HG03520 (cell line): ENCODE data around the gene MRPL18.
A peak's percentile ranks its signal among the peaks of the same experiment; 100 is the strongest.
"Not testable (repeated sequence)": the region's sequence is repeated elsewhere in the genome, so short reads cannot be mapped to it uniquely, and the experiment has no call there.

Source experiments
- ATAC-seq: cut with Tn5 transposase; IDR thresholded peaks from one replicate; pipeline ENCODE4 v1.9.1; 2021; ENCODE audit warnings: mild to moderate bottlenecking, moderate library complexity; ENCODE audit not compliant: unreplicated experiment

MRPL18 gene

DNA sequence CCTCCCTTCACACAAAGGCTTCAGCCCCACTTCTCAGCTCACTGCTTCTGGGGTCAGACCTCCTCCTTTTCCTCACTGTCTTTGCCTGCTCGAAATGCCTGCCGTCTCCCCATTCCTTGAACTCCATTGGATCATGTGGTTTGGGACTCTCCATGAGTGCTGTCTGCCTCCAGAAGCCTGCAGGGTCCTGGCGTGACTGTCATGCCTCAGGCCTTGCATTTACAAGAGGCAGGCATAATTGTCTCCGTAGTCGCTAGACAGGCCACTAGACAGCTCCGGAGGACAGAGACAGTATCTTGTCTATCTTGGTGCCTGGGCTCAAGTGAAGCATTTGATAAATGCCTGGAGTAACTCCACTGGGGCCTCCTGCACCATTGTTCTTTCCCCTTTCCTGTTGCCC, 25.1 kb downstream of the MRPL18 start:
- ATAC-seq = no peak

DNA sequence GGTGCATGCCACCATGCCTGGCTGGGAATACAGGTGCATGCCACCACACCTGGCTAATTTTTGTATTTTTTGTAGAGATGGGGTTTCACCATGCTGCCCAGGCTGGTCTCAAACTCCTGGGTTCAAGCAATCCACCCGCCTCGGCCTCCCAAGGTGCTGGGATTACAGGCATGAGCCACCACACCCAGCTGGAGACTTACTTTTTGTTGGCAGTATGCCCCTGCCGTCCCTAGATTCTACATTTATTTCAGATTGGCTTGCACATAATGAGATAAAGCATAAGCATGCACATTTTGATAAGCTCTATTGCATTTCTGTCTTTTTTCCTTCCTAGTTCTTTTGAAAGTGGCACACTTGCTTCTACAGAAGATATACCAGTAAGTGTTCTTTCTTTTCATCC, 26.5 kb downstream of the MRPL18 start:
- not testable (repeated sequence) for ATAC-seq

GRCh38 chr6:159817951-159818739, 27.9 kb downstream of the MRPL18 start:
- no peak for ATAC-seq

DNA sequence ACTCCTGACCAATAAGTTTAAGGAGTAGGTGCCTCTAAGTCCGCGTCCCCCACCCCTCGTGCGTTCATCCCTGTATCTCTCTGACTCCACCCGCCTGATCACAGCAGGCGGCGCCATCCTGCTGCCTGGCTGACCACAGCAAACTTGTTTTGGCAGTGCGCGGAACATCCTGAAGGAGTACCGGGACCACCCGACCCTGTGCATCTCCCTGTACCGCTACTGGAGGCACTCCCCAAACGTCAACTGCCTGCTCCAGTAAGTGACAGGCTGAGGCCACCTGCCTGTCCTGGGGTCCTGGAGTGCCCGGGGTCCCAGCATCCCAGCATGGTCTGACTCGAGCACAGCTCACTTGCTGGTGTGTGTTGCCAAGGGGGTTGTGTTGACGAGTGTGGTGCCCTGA, 28.8 kb downstream of the MRPL18 start:
- no peak for ATAC-seq

- ATAC-seq = peak; percentile 51
These were observed 29.8 kb downstream of the MRPL18 start for GRCh38 chr6:159819932-159820640.

DNA sequence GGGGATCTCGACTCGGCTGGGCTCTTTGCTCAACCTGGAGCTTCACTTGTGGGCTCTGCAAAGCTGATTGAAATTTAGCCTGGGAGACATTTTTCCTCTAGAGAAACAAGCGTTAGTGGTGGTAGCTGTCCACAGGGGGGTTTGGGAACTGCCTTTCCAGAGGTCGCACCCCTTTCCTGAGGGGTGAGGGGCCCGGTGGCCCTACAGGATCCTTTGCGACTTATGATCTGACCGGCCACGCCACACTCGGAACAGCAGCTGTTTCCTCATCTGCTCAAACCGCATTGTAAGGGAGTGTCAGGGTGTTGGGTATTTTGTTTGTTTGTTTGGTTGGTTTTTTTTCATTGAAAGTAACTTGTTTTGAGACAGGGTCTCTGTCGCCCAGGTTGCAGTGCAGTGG, 30.9 kb downstream of the MRPL18 start:
- ATAC-seq = no peak

DNA sequence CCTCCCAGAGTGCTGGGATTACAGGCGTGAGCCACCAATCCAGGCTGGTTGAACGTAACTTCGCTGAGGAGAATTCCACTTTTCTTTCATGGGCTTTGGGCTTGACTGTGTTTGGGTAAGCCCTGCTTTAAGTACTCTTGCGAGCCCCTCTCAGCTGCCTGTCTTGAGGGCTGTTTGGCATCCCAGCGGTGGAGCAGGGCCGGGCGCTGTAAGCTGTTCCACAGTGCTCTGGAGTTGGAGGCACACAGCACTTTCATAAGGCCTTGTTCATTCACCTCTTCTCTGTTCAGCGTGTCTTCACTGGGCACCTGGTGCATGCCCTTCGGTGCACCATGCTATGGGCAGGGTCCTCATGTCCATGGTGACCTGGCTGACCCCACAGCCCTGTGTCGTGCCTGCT, 31.5 kb downstream of the MRPL18 start:
- no peak for ATAC-seq

DNA sequence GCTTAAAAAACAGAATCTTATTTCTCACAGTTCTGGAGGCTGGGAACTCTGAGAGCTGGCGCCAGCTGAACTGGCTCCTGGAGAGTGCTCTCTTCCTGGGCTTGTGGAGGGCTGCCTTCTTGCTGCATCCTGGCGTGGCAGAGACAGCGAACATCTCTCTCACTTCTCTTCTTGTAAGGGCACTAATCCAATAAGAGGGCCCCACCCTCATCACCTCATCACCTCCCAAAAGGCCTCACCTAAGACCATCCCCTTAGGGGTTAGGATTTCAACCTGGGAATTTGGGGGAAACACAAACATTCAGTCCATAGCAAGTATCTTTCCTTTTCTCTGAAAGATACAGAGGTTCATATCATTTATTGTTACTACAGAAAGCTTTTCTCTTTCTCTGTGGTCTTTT, 33.7 kb downstream of the MRPL18 start:
- ATAC-seq = no peak

DNA sequence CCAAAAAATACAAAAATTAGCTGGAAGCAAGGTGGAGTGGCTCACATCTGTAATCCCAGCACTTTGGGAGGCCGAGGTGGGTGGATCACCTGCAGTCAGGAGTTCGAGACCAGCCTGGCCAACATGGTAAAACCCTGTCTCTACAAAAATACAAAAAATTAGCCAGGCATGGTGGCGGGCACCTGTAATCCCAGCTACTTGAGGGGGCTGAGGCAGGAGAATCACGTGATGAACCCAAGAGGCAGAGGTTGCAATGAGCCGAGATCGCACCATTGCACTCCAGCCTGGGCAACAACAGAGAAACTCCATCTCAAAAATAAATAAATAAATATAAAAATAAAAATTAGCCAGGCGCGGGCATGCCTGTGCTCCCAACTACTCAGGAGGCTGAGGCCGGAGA, 34.4 kb downstream of the MRPL18 start:
- ATAC-seq = not testable (repeated sequence)

DNA sequence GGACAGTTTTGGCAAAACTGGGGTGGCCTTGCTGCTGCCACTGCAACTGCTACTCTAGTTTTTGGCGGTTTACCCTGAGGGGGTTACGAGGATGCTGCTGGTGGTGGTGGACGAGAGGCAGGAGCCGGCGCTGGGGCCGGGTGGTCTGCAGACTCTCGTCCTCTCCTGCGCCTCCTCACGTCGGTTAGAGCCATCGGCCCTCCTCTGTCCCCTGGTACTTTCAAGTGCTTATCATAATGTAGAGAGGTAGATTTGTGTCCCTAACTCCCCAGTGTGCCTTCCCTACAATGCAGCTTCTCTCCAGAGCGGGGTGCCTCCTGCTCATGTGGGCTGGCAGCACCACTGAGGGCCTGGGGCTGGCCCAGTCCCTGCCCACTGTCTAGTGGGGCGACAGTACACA, 35.7 kb downstream of the MRPL18 start:
- ATAC-seq = no peak

DNA sequence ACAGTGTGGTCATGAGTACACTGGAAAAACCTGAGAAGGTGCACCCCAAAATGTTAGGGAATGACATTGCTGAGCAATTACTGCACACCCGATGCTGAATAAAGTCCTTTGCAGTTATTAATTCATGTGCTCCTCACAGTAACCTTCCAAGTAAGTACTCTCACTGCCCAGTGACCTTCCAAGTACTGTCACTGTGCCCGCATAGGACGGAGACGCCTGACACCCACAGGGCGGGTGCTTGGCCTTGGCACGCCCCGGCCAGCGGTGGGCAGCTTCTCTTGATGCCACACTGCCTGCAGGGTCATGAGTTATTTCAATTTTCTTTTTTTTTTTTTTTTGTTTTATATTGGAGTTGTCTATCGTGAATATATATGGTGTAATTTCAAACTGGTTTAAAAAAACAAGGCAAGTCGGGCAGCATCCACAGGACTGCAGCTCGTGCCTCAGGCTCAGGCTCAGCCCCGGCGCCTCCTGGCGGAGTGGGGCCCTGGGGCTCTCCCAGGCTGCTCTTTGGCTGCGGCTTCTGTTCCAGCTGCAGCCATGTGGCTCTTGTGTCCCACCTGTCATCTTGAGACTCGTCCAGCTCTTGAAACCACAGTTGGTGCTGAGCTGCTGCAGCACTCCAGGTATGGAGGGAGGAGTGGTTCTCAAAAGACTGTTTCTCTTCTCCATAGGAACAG, 36.8 kb downstream of the MRPL18 start:
- ATAC-seq = no peak

DNA sequence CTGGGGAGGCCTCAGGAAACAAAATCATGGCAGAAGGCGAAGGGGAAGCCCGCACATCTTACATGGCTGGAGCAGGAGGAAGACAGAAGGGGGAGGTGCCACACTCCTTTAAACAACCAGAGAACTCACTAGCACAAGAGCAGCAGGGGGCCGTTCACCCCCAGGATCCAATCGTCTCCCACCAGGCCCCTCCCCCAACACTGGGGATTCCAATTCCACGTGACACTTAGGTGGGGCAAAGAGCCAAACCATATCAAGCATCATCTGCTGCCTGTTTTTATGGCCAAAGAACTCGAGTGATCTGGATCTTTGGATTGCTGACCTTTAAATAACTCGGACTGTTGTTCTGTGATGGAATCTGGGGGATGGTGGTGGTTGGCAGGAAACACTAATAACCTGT, 37.8 kb downstream of the MRPL18 start:
- no peak for ATAC-seq

- ATAC-seq = peak; percentile 61
These were observed 39.3 kb downstream of the MRPL18 start for GRCh38 chr6:159829526-159829925.

DNA sequence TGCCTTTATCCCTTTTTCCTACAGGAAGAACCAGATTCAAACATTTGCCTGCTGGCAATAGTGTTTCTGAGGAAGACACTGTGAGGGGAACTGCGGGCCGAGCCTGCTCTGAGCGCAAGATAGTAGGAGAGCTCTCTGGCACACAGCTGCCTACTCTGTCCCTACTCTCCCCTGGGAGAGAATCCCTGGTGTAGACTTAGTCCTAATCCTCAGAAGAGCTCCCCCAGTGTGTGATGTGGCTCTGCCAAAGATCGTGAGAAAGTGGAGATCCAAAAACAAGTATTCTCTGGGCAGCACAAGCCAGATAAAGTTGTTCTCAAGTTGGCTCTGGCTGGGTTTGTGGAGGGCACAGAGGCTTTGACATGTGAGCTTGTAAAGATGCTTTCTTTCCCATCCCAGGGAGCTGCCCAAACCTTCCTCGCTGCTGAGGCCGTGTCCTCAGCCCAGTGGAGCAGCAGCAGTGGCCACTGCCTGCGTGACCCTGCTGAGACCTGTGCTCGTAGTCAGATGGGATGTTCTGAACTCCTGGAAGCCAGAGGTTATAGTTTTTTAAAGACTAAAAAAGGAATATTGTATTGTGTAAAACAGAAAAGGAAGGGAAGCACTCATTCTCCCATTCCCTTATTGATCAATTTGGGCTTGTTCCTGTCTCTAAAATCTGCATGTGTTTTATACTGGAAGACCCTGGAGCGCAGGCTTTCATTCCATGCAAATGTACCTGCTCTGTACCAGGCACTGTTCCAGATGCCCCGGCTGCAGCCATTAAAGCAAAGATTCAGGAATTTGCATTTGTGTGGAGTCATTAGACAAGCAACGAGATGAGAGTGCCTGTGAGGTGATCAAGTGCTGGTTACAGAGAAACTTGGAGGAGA, 40.5 kb downstream of the MRPL18 start:
- no peak for ATAC-seq

DNA sequence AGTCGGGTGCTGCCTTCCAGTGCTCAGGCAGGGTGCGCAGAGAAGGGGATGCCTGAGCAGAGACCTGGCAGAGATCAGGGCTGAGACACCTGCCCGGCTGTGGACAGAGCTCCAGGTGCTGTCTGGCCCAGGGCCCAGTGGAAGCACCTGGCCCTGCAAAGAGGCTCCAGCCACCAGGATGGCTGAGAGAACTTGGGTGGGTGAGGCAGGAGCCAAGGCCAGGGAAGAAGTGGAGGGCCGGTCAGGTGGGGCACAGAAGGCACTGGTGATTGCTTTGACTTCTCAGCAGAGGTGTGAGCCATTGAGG, 41.1 kb downstream of the MRPL18 start:
- no peak for ATAC-seq

- no peak for ATAC-seq
These were observed 42.7 kb downstream of the MRPL18 start for GRCh38 chr6:159832946-159833345.

GRCh38 chr6:159833556-159833955, 43.3 kb downstream of the MRPL18 start:
- no peak for ATAC-seq

GRCh38 chr6:159833997-159834603, 43.8 kb downstream of the MRPL18 start:
- no peak for ATAC-seq

DNA sequence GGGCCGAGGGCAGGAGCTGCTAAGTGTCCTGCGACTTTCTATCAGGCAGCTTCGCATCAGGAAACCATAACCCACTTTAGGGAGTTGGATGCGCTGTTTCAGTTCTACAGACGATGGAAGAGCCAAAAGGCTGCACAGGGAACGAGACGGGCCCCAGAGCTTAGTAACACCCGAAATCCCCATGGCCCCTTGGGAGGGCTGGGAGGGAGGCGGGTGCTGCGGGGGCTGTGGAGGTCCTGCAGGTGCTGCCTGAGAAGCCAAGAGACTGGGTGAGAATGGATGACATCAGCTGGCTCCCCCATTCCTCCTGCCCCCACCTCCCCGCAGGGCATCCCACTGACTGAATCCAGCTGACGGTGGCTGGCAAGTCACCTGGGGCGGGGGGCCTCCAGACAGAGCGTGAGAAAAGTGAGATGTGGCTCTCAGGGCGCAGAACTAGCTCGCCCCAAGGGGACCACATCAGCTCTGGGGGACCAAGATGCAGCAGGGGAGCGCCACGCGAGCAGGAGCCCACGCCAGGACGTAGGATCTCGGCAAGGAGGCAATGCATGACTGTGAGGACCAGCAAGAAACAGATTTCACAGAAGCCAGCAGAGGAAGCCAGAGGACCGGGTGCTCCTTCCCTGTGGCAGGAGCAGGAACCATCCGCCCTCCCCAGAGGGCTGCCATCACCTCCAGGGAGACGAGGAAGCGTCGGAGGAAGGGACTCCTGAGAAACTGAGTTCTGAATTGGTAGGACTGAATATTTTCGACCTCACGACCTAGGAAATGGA, 46.6 kb downstream of the MRPL18 start:
- no peak for ATAC-seq

DNA sequence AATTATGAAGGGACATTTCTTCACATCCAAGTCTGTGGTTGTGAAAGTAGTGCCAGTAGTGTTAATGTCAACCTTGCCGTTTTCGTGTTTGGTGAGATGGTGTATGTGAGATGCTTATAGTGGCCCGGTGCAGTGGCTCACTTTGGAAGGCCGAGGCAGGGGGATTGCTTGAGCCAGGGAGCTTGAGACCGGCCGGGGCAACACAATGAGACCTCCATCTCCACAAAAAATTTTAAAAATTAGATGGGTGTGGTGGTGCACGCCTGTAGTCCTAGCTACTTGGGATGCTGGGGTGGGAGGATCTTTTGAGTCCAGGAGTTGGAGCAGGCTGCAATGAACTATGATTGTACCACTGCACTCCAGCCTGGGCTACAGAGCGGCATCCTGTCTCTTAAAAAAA, 47.2 kb downstream of the MRPL18 start:
- no peak for ATAC-seq
